Breast epithelium (tissue), 4 donors: ENCODE measurements around the gene CD99. TPM values are rescaled to one million over a fixed set of nuclear protein-coding genes. Genes with fewer than 3 reads are reported as not detected.
"Not testable (repeated sequence)": the region's sequence is repeated elsewhere in the genome, so short reads cannot be mapped to it uniquely, and the experiment has no call there.

Source experiments
- DNase-seq, 2 donors: peaks; one replicate each; pipeline ENCODE4 v3.0.0-alpha.2; 2019; ENCODE audit warnings: low spot score in 2 of 2
- H3K27ac ChIP-seq, 2 donors: fragments of 200-600 bp; sonication (generic) in 1 of 2; one replicate each; pipeline ENCODE4 v1.5.1; 2016 to 2019; ENCODE audit warnings: mild to moderate bottlenecking in 1 of 2
- H3K27me3 ChIP-seq, 2 donors: fragments of 200-600 bp; sonication (generic) in 1 of 2; one replicate each; pipeline versions ENCODE4 v1.5.1 to v1.6.0; 2017 to 2019; ENCODE audit warnings: control low read depth in 1 of 2, mild to moderate bottlenecking in 1 of 2
- H3K36me3 ChIP-seq: fragments of 200-600 bp; one replicate; pipeline ENCODE4 v1.5.1; 2019
- H3K4me1 ChIP-seq, 2 donors: fragments of 200-600 bp; sonication (generic); one replicate each; pipeline ENCODE4 v1.5.1; 2016 to 2019; ENCODE audit warnings: control low read depth in 1 of 2
- H3K4me3 ChIP-seq, 3 donors: fragments of 200-600 bp; sonication (generic); 1 replicate in 2 of 3; 2 replicates in 1 of 3; pipeline ENCODE4 v1.5.1; 2016 to 2019; ENCODE audit warnings: mild to moderate bottlenecking in 3 of 3, moderate library complexity in 2 of 3
- H3K9me3 ChIP-seq, 2 donors: fragments of 200-600 bp; sonication (generic) in 1 of 2; one replicate each; pipeline ENCODE4 v1.5.1; 2016 to 2019; ENCODE audit warnings: control low read depth in 1 of 2
- CTCF ChIP-seq, 3 donors: fragments of 450-650 bp; IDR thresholded peaks; one replicate each; pipeline ENCODE4 v1.5.1; 2016 to 2017; ENCODE audit warnings: antibody characterized with exemption in 3 of 3, mild to moderate bottlenecking in 3 of 3, moderate library complexity in 3 of 3
- POLR2A ChIP-seq: fragments of 450-650 bp; IDR thresholded peaks from one replicate; pipeline ENCODE4 v1.6.1; 2016; ENCODE audit warnings: antibody characterized with exemption, mild to moderate bottlenecking, moderate library complexity
- POLR2AphosphoS5 ChIP-seq, 3 donors: sonication (generic); formaldehyde crosslinking; IDR thresholded peaks; one replicate each; pipeline ENCODE4 v1.6.1; 2017; ENCODE audit warnings: antibody characterized with exemption in 3 of 3
- intact Hi-C: fragments of 100-400 bp; cut with DNase I; formaldehyde crosslinking; loops from one replicate; pipeline ENCODE4 v1.15.1; 2023; ENCODE audit warnings: low total_unique reads
- total RNA-seq, 3 donors: library from RNA; depleted of rRNA; stranded (reverse); fragments of >200 nt; gene quantifications; one replicate each; pipeline ENCODE4 v1.1.0, GENCODE V29; 2016

Gene CD99
- total RNA-seq, 3 donors from 2014 or later: 96.3 to 536 (median 142) TPM

DNA sequence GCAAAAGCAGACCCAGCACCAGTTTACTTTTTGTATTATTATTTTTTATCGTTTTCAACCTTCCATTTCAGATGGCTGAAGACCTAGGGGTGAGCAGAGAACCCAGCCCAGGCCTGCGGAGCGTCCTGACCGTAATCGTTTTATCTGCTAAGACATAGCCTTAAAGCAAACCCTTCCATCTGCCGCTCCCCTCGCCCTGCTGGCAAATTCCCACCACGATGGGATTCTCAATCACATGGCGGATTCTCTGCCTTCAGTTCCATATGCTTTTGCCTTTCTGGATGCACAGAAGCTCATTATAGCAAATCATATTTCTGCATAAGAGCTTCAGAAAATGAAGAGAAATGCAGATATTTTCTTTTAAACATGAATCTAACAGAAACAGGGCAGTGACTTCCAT lies 42.2 kb downstream of the CD99 start:
- Histone ChIP-seq H3K4me1 (no peaks in the 10 kb centered on the region), H3K27me3 (no peaks in the 10 kb centered on the region), H3K4me3 (no peak overlapping the region), H3K27ac (no peak overlapping the region), H3K36me3 (no peaks in the 10 kb centered on the region), H3K9me3 (no peaks in the 10 kb centered on the region)
- no peak for DNase-seq
- TF ChIP-seq CTCF (IDR thresholded peaks at IDR 0.05) (no peak), POLR2A (no peak), POLR2AphosphoS5 (IDR thresholded peaks at IDR 0.05) (no peak)
- intact Hi-C loops: no loop called here

DNA sequence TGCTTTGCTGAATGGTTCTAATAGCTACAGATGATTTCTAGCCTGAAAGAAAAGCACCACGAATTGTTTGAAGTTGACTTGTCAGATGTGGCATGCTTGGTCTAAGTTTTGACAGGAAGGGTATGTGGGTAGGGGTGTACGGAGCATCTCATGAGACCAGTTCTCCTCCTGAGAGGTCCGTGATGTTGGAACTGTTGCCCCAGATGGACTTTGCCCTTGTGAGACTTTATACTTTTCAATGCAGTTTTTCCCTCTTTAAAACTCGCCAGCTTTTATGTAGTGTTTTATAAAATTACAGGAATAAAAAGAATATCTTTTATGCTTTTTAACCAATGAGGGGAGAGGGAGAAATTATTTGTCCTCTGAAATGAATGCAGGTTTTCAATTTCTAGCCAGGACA lies 44.2 kb downstream of the CD99 start:
- Histone ChIP-seq H3K4me3 (no peak overlapping the region), H3K9me3 (no peaks in the 10 kb centered on the region), H3K27me3 (no peaks in the 10 kb centered on the region), H3K27ac (no peak overlapping the region), H3K36me3 (no peaks in the 10 kb centered on the region), H3K4me1 (no peaks in the 10 kb centered on the region)
- DNase-seq: no peak
- TF ChIP-seq POLR2A (no peak), POLR2AphosphoS5 (IDR thresholded peaks at IDR 0.05) (no peak), CTCF (IDR thresholded peaks at IDR 0.05) (no peak)
- intact Hi-C loops: no loop called here

DNA sequence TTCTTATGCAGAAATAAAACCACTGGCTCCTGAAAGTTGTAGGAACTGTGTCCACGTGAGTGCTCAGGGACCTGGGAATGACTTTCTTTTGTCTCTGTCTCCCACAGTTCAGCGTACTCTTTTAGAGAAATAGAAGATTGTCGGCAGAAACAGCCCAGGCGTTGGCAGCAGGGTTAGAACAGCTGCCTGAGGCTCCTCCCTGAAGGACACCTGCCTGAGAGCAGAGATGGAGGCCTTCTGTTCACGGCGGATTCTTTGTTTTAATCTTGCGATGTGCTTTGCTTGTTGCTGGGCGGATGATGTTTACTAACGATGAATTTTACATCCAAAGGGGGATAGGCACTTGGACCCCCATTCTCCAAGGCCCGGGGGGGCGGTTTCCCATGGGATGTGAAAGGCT lies 49.6 kb downstream of the CD99 start:
- DNase-seq: no peak
- intact Hi-C loops: no loop called here
- Histone ChIP-seq H3K4me3 (no peak overlapping the region), H3K4me1 (no peaks in the 10 kb centered on the region), H3K9me3 (no peaks in the 10 kb centered on the region), H3K36me3 (no peaks in the 10 kb centered on the region), H3K27ac (no peak overlapping the region), H3K27me3 (no peaks in the 10 kb centered on the region)
- no peak for TF ChIP-seq POLR2AphosphoS5 (IDR thresholded peaks at IDR 0.05)
- TF ChIP-seq CTCF (IDR thresholded peaks at IDR 0.05): no peak
- no peak for TF ChIP-seq POLR2A

GRCh38 chrX:2741386-2741785 lies 50.3 kb downstream of the CD99 start:
- H3K27ac ChIP-seq: no peak overlapping the region
- H3K36me3 ChIP-seq: no peaks in the 10 kb centered on the region
- intact Hi-C loops: no loop called here
- TF ChIP-seq POLR2AphosphoS5 (IDR thresholded peaks at IDR 0.05): no peak
- TF ChIP-seq POLR2A: no peak
- TF ChIP-seq CTCF (IDR thresholded peaks at IDR 0.05): no peak
- H3K4me3 ChIP-seq: no peak overlapping the region
- H3K9me3 ChIP-seq: no peaks in the 10 kb centered on the region
- H3K4me1 ChIP-seq: no peaks in the 10 kb centered on the region
- no peaks in the 10 kb centered on the region for H3K27me3 ChIP-seq
- no peak for DNase-seq

DNA sequence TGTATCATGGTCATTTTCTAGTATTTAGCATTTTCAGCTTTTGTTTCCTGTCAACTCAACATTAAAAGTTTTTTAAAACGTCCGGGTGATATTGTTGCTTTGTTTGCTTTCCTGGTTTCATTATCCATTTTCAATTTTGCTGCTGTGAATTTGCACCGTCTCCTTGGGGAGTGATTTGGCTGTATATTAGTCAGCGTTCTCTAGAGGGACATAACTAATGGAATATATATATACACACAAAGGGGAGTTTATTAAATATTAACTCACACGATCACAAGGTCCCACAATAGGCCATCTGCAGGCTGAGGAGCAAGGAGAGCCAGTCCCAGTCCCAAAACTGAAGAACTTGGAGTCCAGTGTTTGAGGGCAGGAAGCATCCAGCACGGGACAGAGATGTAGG lies 55.2 kb downstream of the CD99 start:
- H3K4me1 ChIP-seq, DNase-seq, H3K36me3 ChIP-seq, H3K9me3 ChIP-seq, intact Hi-C loops, H3K27ac ChIP-seq, H3K4me3 ChIP-seq, H3K27me3 ChIP-seq: not testable (repeated sequence)

DNA sequence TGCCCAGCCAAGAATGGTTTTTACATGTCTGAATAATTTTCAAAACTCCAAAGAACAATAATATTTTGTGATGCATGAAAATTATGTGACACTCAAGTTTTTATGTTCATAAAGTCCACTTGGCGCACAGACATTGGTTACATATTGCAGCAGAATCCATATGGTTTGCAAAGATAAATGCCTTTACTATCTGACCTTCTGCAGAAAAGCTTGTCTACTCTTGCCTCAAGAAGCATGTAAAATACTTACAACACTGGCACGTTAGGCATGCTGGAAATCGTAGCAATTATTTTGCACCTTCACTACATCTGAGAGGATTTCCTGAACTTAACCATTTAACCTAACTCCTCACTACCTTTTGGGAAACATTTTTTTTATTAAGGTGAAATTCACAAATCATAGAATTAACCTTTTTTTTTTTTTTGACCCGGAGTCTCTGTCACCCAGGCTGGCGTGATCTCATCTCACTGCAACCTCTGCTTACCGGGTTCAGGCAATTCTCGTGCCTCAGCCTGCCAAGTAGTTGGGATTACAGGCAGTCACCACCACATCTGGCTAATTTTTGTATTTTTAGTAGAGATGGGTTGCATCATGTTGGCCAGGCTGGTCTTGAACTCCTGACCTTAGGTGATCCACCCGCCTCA lies 57.2 kb downstream of the CD99 start:
- H3K27ac ChIP-seq: no peak overlapping the region
- TF ChIP-seq CTCF (IDR thresholded peaks at IDR 0.05) (no peak), POLR2A (no peak), POLR2AphosphoS5 (IDR thresholded peaks at IDR 0.05) (no peak)
- intact Hi-C loops: no loop called here

More for the DNA sequence above, 57.2 kb downstream of the CD99 start:
- Histone ChIP-seq H3K4me3 (no peak overlapping the region), H3K9me3 (no peaks in the 10 kb centered on the region), H3K4me1 (no peaks in the 10 kb centered on the region), H3K27me3 (no peaks in the 10 kb centered on the region), H3K36me3 (no peaks in the 10 kb centered on the region)
- no peak for DNase-seq
